Calu3 (cell line): ENCODE results near the gene GAREM1. TPM values are rescaled to one million over a fixed set of nuclear protein-coding genes. Genes with fewer than 3 reads are reported as not detected.

Experiments used
- BruUV-seq: library from RNA; stranded (reverse); fragments of 400-500 nt; replicated peaks from 2 replicates; lab custom pipeline; 2021; lab: Mats Ljungman, UMichigan
- CTCF ChIA-PET: fragments of 300-600 bp; sonication (Branson Sonifier 250); formaldehyde crosslinking; loops from one replicate; lab custom pipeline; 2022; ENCODE audit warnings: antibody characterized with exemption; lab: Charles Lee
- DNase-seq: peaks from one replicate; pipeline ENCODE4 v3.0.0; 2022
- H3K27ac Mint-ChIP-seq: one replicate; pipeline ENCODE4 v1.8.0; 2022; ENCODE audit warnings: mixed read lengths; ENCODE audit not compliant: unreplicated experiment
- H3K27me3 Mint-ChIP-seq: one replicate; pipeline ENCODE4 v1.8.0; 2022; ENCODE audit warnings: mixed read lengths; ENCODE audit not compliant: unreplicated experiment
- H3K36me3 Mint-ChIP-seq: one replicate; pipeline ENCODE4 v1.8.0; 2022; ENCODE audit warnings: mild to moderate bottlenecking, moderate library complexity, mixed read lengths; ENCODE audit not compliant: insufficient read depth, unreplicated experiment
- H3K4me1 Mint-ChIP-seq: one replicate; pipeline ENCODE4 v1.8.0; 2022; ENCODE audit warnings: mild to moderate bottlenecking, low read depth, mixed read lengths; ENCODE audit not compliant: unreplicated experiment
- H3K4me3 Mint-ChIP-seq: one replicate; pipeline ENCODE4 v1.8.0; 2022; ENCODE audit warnings: mild to moderate bottlenecking, low read depth, moderate library complexity, mixed read lengths; ENCODE audit not compliant: unreplicated experiment
- H3K9me3 Mint-ChIP-seq: one replicate; pipeline ENCODE4 v1.8.0; 2022; ENCODE audit warnings: low read depth, mixed read lengths; ENCODE audit not compliant: unreplicated experiment
- intact Hi-C: fragments of 100-400 bp; cut with micrococcal nuclease; formaldehyde crosslinking; loops from one replicate; pipeline ENCODE4 v1.10.0; 2022; ENCODE audit not compliant: unreplicated experiment
- total RNA-seq: library from RNA; stranded (reverse); gene quantifications from 2 replicates; pipeline ENCODE4 v1.2.3, GENCODE V29; 2022
- TF ChIP-seq, protein P1 (sequence below): fragments of 200-600 bp; IDR thresholded peaks from one replicate; pipeline ENCODE4 v1.8.0; 2022; ENCODE audit warnings: antibody characterized with exemption; ENCODE audit not compliant: unreplicated experiment

GAREM1 gene
- total RNA-seq, 1 experiment from 2014 or later: 19.3 TPM

DNA sequence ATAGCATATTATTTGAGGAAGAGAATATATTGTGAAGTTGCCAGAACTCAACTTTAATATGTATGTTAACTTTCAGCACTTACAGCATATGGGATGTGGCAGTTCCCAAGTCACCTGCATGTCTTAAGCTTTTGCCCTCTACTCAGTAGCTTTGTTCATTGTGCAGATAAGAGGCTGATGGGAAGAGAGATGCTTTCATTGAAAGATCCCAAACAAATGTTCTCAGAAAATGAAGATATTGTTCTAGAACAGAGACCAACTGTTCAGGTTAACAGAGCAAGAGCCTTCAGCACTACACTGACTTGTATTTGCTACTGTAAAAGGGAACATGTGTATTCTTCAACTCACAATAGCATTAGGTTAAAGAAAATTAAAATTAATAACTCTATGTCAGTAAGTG is 28.1 kb downstream of the GAREM1 start:
- BruUV-seq: no TSS peak
- Mint-ChIP-seq H3K4me3 (no peak overlapping the region), H3K4me1 (peaks cover 32% of the 10 kb centered on the region), H3K36me3 (no peaks in the 10 kb centered on the region), H3K9me3 (no peaks in the 10 kb centered on the region), H3K27me3 (no peaks in the 10 kb centered on the region), H3K27ac (no peak overlapping the region)
- TF ChIP-seq, protein P1, sequence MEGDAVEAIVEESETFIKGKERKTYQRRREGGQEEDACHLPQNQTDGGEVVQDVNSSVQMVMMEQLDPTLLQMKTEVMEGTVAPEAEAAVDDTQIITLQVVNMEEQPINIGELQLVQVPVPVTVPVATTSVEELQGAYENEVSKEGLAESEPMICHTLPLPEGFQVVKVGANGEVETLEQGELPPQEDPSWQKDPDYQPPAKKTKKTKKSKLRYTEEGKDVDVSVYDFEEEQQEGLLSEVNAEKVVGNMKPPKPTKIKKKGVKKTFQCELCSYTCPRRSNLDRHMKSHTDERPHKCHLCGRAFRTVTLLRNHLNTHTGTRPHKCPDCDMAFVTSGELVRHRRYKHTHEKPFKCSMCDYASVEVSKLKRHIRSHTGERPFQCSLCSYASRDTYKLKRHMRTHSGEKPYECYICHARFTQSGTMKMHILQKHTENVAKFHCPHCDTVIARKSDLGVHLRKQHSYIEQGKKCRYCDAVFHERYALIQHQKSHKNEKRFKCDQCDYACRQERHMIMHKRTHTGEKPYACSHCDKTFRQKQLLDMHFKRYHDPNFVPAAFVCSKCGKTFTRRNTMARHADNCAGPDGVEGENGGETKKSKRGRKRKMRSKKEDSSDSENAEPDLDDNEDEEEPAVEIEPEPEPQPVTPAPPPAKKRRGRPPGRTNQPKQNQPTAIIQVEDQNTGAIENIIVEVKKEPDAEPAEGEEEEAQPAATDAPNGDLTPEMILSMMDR: no peak
- intact Hi-C loops: no loop called here
- CTCF ChIA-PET: no interaction called here
- DNase-seq: no peak

DNA sequence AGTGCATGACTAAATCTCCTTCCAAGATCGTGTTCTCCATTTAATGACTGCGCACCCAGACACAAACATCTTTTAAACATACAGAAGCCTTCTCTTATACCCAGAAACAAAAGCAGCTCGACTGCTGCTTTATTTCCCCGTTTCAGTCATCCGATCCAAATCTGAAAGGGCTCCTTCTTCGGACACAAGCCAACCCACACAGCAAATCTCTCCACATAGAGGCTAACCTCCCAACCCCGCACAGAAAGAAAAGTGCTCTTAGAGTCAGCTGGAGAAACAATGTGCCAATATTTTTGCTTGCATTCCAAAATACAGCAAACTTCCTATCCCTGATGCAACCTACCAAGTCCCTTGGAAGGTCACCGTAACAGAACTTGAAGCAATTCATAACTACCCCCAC is 29.1 kb downstream of the GAREM1 start:
- no peak for DNase-seq
- Mint-ChIP-seq H3K27me3 (no peaks in the 10 kb centered on the region), H3K4me3 (no peak overlapping the region), H3K36me3 (no peaks in the 10 kb centered on the region), H3K27ac (no peak overlapping the region), H3K9me3 (no peaks in the 10 kb centered on the region), H3K4me1 (peaks cover 40% of the 10 kb centered on the region)
- CTCF ChIA-PET: no interaction called here
- TF ChIP-seq, protein P1: no peak
- BruUV-seq: no TSS peak
- intact Hi-C loops: no loop called here

DNA sequence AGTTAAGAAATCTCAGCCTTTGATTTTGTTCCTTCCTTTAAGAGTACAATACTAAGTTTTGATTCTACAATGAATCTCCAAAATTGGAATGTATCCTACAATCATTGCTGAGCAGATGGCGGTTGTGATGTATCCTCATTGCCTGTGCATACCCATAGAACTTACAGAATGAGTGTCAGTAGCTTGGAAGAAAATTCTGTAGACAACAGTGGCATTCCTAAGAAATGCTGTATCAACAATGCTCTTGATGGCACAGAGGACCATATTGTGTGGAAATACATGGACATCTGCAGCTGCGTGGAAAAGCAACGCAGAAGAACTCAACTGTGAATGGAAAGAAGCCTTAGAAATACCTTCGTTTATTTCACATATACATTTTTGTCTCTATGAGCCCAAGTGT is 30.2 kb downstream of the GAREM1 start:
- no peaks in the 10 kb centered on the region for H3K36me3 Mint-ChIP-seq
- no peak overlapping the region for H3K4me3 Mint-ChIP-seq
- CTCF ChIA-PET: interaction anchor here (0.9 to 1.9 kb wide), 2 partner anchors 56 to 68 kb away, joined by 3 to 9 read pairs; no protein-coding TSS in a partner anchor
- H3K27ac Mint-ChIP-seq: no peak overlapping the region
- peaks cover 49% of the 10 kb centered on the region for H3K4me1 Mint-ChIP-seq
- DNase-seq: no peak
- TF ChIP-seq, protein P1: no peak
- BruUV-seq: no TSS peak
- no peaks in the 10 kb centered on the region for H3K27me3 Mint-ChIP-seq
- no peaks in the 10 kb centered on the region for H3K9me3 Mint-ChIP-seq
- intact Hi-C loops: no loop called here

DNA sequence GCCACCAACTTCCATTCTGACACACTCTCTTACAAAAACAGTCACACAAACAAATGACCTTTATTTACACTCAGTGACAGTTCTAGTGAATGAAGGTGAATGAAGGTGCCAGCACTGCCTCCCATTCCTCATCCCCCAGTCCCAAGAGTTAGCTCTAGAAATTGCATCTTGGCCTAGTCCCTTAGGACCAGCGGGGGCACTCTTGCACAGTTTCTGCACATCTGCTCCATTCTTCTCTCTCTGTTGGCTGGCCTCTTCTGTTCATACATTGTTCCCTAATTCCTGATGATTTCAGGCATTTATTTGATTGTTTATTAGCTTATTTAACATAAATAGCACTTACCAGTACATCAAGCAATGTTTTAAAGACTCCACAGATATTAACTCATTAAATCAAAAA is 30.9 kb downstream of the GAREM1 start:
- TF ChIP-seq, protein P1: peak; percentile 28
- BruUV-seq: no TSS peak
- Mint-ChIP-seq H3K36me3 (no peaks in the 10 kb centered on the region), H3K9me3 (no peaks in the 10 kb centered on the region), H3K4me1 (peaks cover 56% of the 10 kb centered on the region), H3K27ac (no peak overlapping the region), H3K4me3 (no peak overlapping the region), H3K27me3 (no peaks in the 10 kb centered on the region)
- CTCF ChIA-PET: interaction anchor here (0.7 to 1.9 kb wide), 5 partner anchors 56 to 168 kb away, joined by 3 to 9 read pairs (median 3); no protein-coding TSS in a partner anchor
- intact Hi-C loops: no loop called here
- peak; percentile 30 for DNase-seq
